GM06990 (cell line): ENCODE data around the gene MAN2B2.

Experiments
- DNase-seq: peaks from one replicate; pipeline ENCODE4 v3.0.0-alpha.2; 2011; ENCODE audit not compliant: insufficient read length; ENCODE audit errors: extremely low read depth
- H3K27me3 ChIP-seq: replicated peaks from 2 replicates; pipeline ENCODE4 v1.6.0; 2011; ENCODE audit warnings: low read length; ENCODE audit not compliant: control insufficient read depth, insufficient read depth
- H3K36me3 ChIP-seq: 2 replicates; pipeline ENCODE4 v1.5.1; 2011; ENCODE audit warnings: low read length; ENCODE audit not compliant: control insufficient read depth, insufficient read depth
- H3K4me3 ChIP-seq: replicated peaks from 2 replicates; pipeline ENCODE4 v1.5.1; 2011; ENCODE audit warnings: low read depth, mild to moderate bottlenecking, control low read depth, low read length
- CTCF ChIP-seq: IDR thresholded peaks from 2 replicates; pipeline ENCODE4 v1.5.1; 2011; ENCODE audit warnings: low read length, control low read depth, mild to moderate bottlenecking, inconsistent platforms; ENCODE audit not compliant: insufficient read depth, poor library complexity, severe bottlenecking

MAN2B2 gene

GRCh38 chr4:6571608-6572007 is 3.4 kb upstream of the MAN2B2 start:
- TF ChIP-seq CTCF: no peak
- no peak for DNase-seq
- no peaks in the 10 kb centered on the region for H3K36me3 ChIP-seq
- no peak overlapping the region for H3K4me3 ChIP-seq
- H3K27me3 ChIP-seq: peaks cover 4% of the 10 kb centered on the region; the same call in 1 of the 2 replicates

GRCh38 chr4:6573551-6573950 is 1.4 kb upstream of the MAN2B2 start:
- Histone ChIP-seq H3K4me3 (no peak overlapping the region), H3K36me3 (peaks cover 8% of the 10 kb centered on the region), H3K27me3 (peaks cover 4% of the 10 kb centered on the region; the same call in 1 of the 2 replicates)
- no peak for TF ChIP-seq CTCF
- DNase-seq: no peak

- peak overlapping the region; percentile 81 for H3K4me3 ChIP-seq
- DNase-seq: no peak
- peaks cover 4% of the 10 kb centered on the region; the same call in 1 of the 2 replicates for H3K27me3 ChIP-seq
- peaks cover 10% of the 10 kb centered on the region for H3K36me3 ChIP-seq
- no peak for TF ChIP-seq CTCF
These were observed 823 bp upstream of the MAN2B2 start for GRCh38 chr4:6573986-6574746.

GRCh38 chr4:6575503-6576240 is 683 bp downstream of the MAN2B2 start:
- TF ChIP-seq CTCF: no peak
- DNase-seq: no peak
- H3K4me3 ChIP-seq: peak overlapping the region; percentile 81

GRCh38 chr4:6576512-6576911 is 1.5 kb downstream of the MAN2B2 start:
- peaks cover 22% of the 10 kb centered on the region for H3K36me3 ChIP-seq
- no peak for DNase-seq

More at GRCh38 chr4:6575503-6576240, 683 bp downstream of the MAN2B2 start:
- peaks cover 20% of the 10 kb centered on the region for H3K36me3 ChIP-seq
- H3K27me3 ChIP-seq: peaks cover 4% of the 10 kb centered on the region; the same call in 1 of the 2 replicates

More at GRCh38 chr4:6576512-6576911, 1.5 kb downstream of the MAN2B2 start:
- H3K4me3 ChIP-seq: no peak overlapping the region
- TF ChIP-seq CTCF: no peak
- H3K27me3 ChIP-seq: peaks cover 4% of the 10 kb centered on the region; the same call in 1 of the 2 replicates
